SK-N-SH (cell line): ENCODE measurements around the gene FJX1. TPM values are rescaled to one million over a fixed set of nuclear protein-coding genes. Genes with fewer than 3 reads are reported as not detected.
A peak's percentile ranks its signal among the peaks of the same experiment; 100 is the strongest.

Source experiments
- CTCF ChIA-PET: fragments of 300-600, 350-600 bp; formaldehyde crosslinking; extraction: SDS; loops from one replicate; lab custom pipeline; 2021; lab: Yijun Ruan, JAX
- POLR2A ChIA-PET: fragments of 350-600 bp; sonication (Branson Sonifier 250); formaldehyde crosslinking; extraction: SDS; loops from one replicate; lab custom pipeline; 2020; ENCODE audit warnings: antibody characterized with exemption, inconsistent platforms; lab: Yijun Ruan, JAX
- DNase-seq: peaks from one replicate; pipeline ENCODE4 v3.0.0; 2012
- H2AFZ ChIP-seq: fragments of 200-600 bp; sonication (generic); 2 replicates; pipeline ENCODE4 v1.8.1; 2016; ENCODE audit warnings: antibody characterized with exemption, mild to moderate bottlenecking, low read depth
- H3F3A ChIP-seq: fragments of 200-600 bp; sonication (generic); replicated peaks from 2 replicates; pipeline ENCODE3; 2016; ENCODE audit warnings: antibody characterized with exemption, mild to moderate bottlenecking; ENCODE audit not compliant: insufficient read depth
- H3K27ac ChIP-seq, 2 experiments: fragments of 200-500 bp in 1 of 2; fragments of 200-600 bp in 1 of 2; sonication (Bioruptor generic) in 1 of 2; sonication (generic), shearing (Covaris generic) in 1 of 2; 2 replicates each; pipeline versions ENCODE4 v1.5.1 to v1.6.1; 2014 to 2016; ENCODE audit warnings: low read depth in 2 of 2, inconsistent platforms in 1 of 2, low read length in 1 of 2, mild to moderate bottlenecking in 1 of 2, mixed read lengths in 1 of 2
- H3K27me3 ChIP-seq: fragments of 200-600 bp; sonication (generic), shearing (Covaris generic); 2 replicates; pipeline ENCODE4 v1.6.1; 2016; ENCODE audit warnings: mixed run types; ENCODE audit not compliant: insufficient read depth
- H3K36me3 ChIP-seq, 2 experiments: fragments of 200-500 bp in 1 of 2; fragments of 200-600 bp in 1 of 2; sonication (Bioruptor generic) in 1 of 2; sonication (generic) in 1 of 2; replicated peaks in 1 of 2; 2 replicates each; pipeline versions ENCODE3 to v1.5.1; 2014 to 2016; ENCODE audit warnings: low read length in 1 of 2, mild to moderate bottlenecking in 1 of 2; ENCODE audit not compliant: insufficient read depth in 2 of 2, control insufficient read depth in 1 of 2
- H3K4me1 ChIP-seq, 2 experiments: fragments of 200-500 bp in 1 of 2; fragments of 200-600 bp in 1 of 2; sonication (Bioruptor generic) in 1 of 2; sonication (generic), shearing (Covaris generic) in 1 of 2; 2 replicates each; pipeline versions ENCODE4 v1.5.1 to v1.6.1; 2014 to 2016; ENCODE audit warnings: low read depth in 1 of 2, low read length in 1 of 2, mixed run types in 1 of 2; ENCODE audit not compliant: insufficient read depth in 2 of 2, control insufficient read depth in 1 of 2
- H3K4me2 ChIP-seq: fragments of 200-600 bp; sonication (generic), shearing (Covaris generic); 2 replicates; pipeline ENCODE4 v1.6.1; 2017; ENCODE audit warnings: mixed run types
- H3K4me3 ChIP-seq, 2 experiments: fragments of 200-500 bp in 1 of 2; fragments of 200-600 bp in 1 of 2; sonication (Bioruptor generic) in 1 of 2; sonication (generic), shearing (Covaris generic) in 1 of 2; 2 replicates each; pipeline versions ENCODE4 v1.5.1 to v1.8.1; 2014 to 2016; ENCODE audit warnings: low read depth in 2 of 2, inconsistent platforms in 1 of 2, low read length in 1 of 2, mild to moderate bottlenecking in 1 of 2, mixed read lengths in 1 of 2, moderate library complexity in 1 of 2
- H3K79me2 ChIP-seq: fragments of 200-600 bp; sonication (generic); 2 replicates; pipeline ENCODE4 v1.8.1; 2017; ENCODE audit warnings: mild to moderate bottlenecking; ENCODE audit not compliant: insufficient read depth
- H3K9ac ChIP-seq: fragments of 200-600 bp; sonication (generic); 2 replicates; pipeline ENCODE4 v1.6.1; 2017; ENCODE audit warnings: mixed run types
- H3K9me2 ChIP-seq: fragments of 200-600 bp; sonication (generic); 2 replicates; pipeline ENCODE4 v1.6.1; 2017; ENCODE audit warnings: mixed run types
- H3K9me3 ChIP-seq: fragments of 200-600 bp; sonication (generic); 2 replicates; pipeline ENCODE4 v1.6.1; 2017; ENCODE audit warnings: mixed run types, mild to moderate bottlenecking, moderate library complexity
- H4K20me1 ChIP-seq: fragments of 200-600 bp; sonication (generic); 2 replicates; pipeline ENCODE4 v1.6.1; 2017; ENCODE audit warnings: mild to moderate bottlenecking, mixed run types; ENCODE audit not compliant: insufficient read depth
- EP300 ChIP-seq, 2 experiments: IDR thresholded peaks; 2 replicates each; pipeline versions ENCODE4 v1.4.0 to v1.6.1; 2012; ENCODE audit warnings: borderline replicate concordance in 1 of 2, low read depth in 1 of 2, low read length in 1 of 2
- FOSL2 ChIP-seq: IDR thresholded peaks from 2 replicates; pipeline ENCODE4 v1.4.0; 2012; ENCODE audit warnings: low read depth, mild to moderate bottlenecking, moderate library complexity, borderline replicate concordance
- FOXM1 ChIP-seq: IDR thresholded peaks from 2 replicates; pipeline ENCODE4 v1.4.0; 2012; ENCODE audit warnings: low read depth, mild to moderate bottlenecking
- JUND ChIP-seq: IDR thresholded peaks from 2 replicates; pipeline ENCODE4 v1.4.0; 2012
- MEF2A ChIP-seq: IDR thresholded peaks from 2 replicates; pipeline ENCODE4 v1.4.0; 2012; ENCODE audit warnings: low read depth, borderline replicate concordance
- NRF1 ChIP-seq: IDR thresholded peaks from 2 replicates; pipeline ENCODE4 v1.6.1; 2012; ENCODE audit warnings: low read depth, mild to moderate bottlenecking, low read length
- POLR2AphosphoS5 ChIP-seq: IDR thresholded peaks from 2 replicates; pipeline ENCODE4 v1.6.1; 2012; ENCODE audit warnings: low read depth, low read length
- RCOR1 ChIP-seq: fragments of 150-350 bp; IDR thresholded peaks from 2 replicates; pipeline ENCODE4 v1.6.1; 2017; ENCODE audit warnings: antibody characterized with exemption, low read length
- RXRA ChIP-seq: IDR thresholded peaks from 2 replicates; pipeline ENCODE4 v1.4.0; 2012; ENCODE audit warnings: low read depth, mild to moderate bottlenecking, borderline replicate concordance
- SIN3A ChIP-seq: IDR thresholded peaks from 2 replicates; pipeline ENCODE4 v1.6.1; 2012; ENCODE audit warnings: low read depth, mild to moderate bottlenecking, low read length, moderate library complexity, borderline replicate concordance
- SMC3 ChIP-seq: IDR thresholded peaks from 2 replicates; pipeline ENCODE4 v1.6.1; 2012; ENCODE audit warnings: low read depth, low read length, improper control_type of control experiment
- TAF1 ChIP-seq: IDR thresholded peaks from 2 replicates; pipeline ENCODE4 v1.6.1; 2012; ENCODE audit warnings: low read depth, mild to moderate bottlenecking, low read length, moderate library complexity, borderline replicate concordance
- TCF12 ChIP-seq: IDR thresholded peaks from 2 replicates; pipeline ENCODE4 v1.4.0; 2012
- TEAD4 ChIP-seq: IDR thresholded peaks from 2 replicates; pipeline ENCODE4 v1.4.0; 2012; ENCODE audit warnings: mild to moderate bottlenecking, borderline replicate concordance; ENCODE audit not compliant: insufficient read depth
- WGBS: methylation state at CpG from one replicate; pipeline ENCODE4 v1.1.6; 2017; ENCODE audit warnings: low lambda C conversion rate; 5-methylcytosine and 5-hydroxymethylcytosine counted together
- polyA plus RNA-seq, 3 experiments: library from polyadenylated mRNA; depleted of rRNA; stranded (reverse); fragments of >200 nt; gene quantifications; 2 replicates each; pipeline ENCODE4 v1.2.3, GENCODE V29; 2012
- TF ChIP-seq, protein P1 (sequence below): IDR thresholded peaks from 2 replicates; pipeline ENCODE4 v1.4.0; 2012; ENCODE audit warnings: low read depth
- TF ChIP-seq, protein P2 (sequence below): IDR thresholded peaks from 2 replicates; pipeline ENCODE4; 2012
- TF ChIP-seq, protein P3 (sequence below): IDR thresholded peaks from 2 replicates; pipeline ENCODE4 v1.4.0; 2012; ENCODE audit warnings: low read depth, borderline replicate concordance
- TF ChIP-seq, protein P4 (sequence below): fragments of 150-350 bp; IDR thresholded peaks from 2 replicates; pipeline ENCODE4 v1.6.1; 2017; ENCODE audit warnings: antibody characterized with exemption, low read length, low read depth, borderline replicate concordance
- TF ChIP-seq, protein P5 (sequence below): IDR thresholded peaks from 2 replicates; pipeline ENCODE4 v1.6.1; 2012; ENCODE audit warnings: mild to moderate bottlenecking, low read depth, low read length, moderate library complexity
- TF ChIP-seq, protein P6 (sequence below): fragments of 200-600 bp; sonication (generic); IDR thresholded peaks from 2 replicates; pipeline ENCODE4 v1.6.1; 2017; ENCODE audit warnings: antibody characterized with exemption, mild to moderate bottlenecking, moderate library complexity

Gene FJX1
- polyA plus RNA-seq, 1 of the 3 experiments (the other 2 are of a cell fraction), result 34.5 TPM

DNA sequence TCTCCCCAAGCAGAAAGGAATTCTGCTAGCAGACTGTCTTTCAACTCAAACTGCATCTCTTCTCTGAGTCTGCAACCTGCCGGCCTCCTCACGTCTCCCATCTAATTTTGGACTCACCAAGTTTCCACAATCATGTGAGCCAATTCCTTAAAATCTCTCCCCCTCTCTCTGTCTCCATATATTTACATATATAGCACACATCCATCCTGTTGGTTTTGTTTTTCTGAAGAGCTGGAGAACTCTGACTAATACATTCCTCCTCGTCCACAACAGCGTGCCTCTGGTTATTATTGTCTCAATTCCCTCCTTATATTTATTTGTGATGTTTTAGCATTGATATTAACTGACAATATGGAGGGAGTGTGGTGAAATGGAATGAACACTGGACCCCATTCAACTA is 29.6 kb upstream of the FJX1 start:
- no peak overlapping the region for H3K4me3 ChIP-seq
- POLR2A ChIA-PET, result no interaction called here
- TF ChIP-seq FOSL2, result peak; percentile 35; the same call in 1 of the 2 replicates
- TF ChIP-seq, protein P1, sequence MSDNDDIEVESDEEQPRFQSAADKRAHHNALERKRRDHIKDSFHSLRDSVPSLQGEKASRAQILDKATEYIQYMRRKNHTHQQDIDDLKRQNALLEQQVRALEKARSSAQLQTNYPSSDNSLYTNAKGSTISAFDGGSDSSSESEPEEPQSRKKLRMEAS, result peak; percentile 34; the same call in 1 of the 2 replicates
- TF ChIP-seq, protein P2, sequence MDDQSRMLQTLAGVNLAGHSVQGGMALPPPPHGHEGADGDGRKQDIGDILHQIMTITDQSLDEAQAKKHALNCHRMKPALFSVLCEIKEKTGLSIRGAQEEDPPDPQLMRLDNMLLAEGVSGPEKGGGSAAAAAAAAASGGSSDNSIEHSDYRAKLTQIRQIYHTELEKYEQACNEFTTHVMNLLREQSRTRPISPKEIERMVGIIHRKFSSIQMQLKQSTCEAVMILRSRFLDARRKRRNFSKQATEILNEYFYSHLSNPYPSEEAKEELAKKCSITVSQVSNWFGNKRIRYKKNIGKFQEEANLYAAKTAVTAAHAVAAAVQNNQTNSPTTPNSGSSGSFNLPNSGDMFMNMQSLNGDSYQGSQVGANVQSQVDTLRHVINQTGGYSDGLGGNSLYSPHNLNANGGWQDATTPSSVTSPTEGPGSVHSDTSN, result peak; percentile 31; the same call in 1 of the 2 replicates
- TF ChIP-seq EP300 (IDR thresholded peaks at IDR 0.05; ENCODE audit: borderline replicate concordance in 1 of 2, low read depth in 1 of 2, low read length in 1 of 2), result peak in 1 of 2 experiments; percentile 28; a peak in 1 of 4 replicates
- TF ChIP-seq, protein P3, sequence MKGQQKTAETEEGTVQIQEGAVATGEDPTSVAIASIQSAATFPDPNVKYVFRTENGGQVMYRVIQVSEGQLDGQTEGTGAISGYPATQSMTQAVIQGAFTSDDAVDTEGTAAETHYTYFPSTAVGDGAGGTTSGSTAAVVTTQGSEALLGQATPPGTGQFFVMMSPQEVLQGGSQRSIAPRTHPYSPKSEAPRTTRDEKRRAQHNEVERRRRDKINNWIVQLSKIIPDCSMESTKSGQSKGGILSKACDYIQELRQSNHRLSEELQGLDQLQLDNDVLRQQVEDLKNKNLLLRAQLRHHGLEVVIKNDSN, result no peak
- TF ChIP-seq, protein P4, sequence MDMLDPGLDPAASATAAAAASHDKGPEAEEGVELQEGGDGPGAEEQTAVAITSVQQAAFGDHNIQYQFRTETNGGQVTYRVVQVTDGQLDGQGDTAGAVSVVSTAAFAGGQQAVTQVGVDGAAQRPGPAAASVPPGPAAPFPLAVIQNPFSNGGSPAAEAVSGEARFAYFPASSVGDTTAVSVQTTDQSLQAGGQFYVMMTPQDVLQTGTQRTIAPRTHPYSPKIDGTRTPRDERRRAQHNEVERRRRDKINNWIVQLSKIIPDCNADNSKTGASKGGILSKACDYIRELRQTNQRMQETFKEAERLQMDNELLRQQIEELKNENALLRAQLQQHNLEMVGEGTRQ, result no peak
- TF ChIP-seq POLR2AphosphoS5, result peak; percentile 18; the same call in 1 of the 2 replicates
- TF ChIP-seq RCOR1, result no peak
- no peak for TF ChIP-seq NRF1
- no peak for TF ChIP-seq FOXM1
- TF ChIP-seq, protein P5, sequence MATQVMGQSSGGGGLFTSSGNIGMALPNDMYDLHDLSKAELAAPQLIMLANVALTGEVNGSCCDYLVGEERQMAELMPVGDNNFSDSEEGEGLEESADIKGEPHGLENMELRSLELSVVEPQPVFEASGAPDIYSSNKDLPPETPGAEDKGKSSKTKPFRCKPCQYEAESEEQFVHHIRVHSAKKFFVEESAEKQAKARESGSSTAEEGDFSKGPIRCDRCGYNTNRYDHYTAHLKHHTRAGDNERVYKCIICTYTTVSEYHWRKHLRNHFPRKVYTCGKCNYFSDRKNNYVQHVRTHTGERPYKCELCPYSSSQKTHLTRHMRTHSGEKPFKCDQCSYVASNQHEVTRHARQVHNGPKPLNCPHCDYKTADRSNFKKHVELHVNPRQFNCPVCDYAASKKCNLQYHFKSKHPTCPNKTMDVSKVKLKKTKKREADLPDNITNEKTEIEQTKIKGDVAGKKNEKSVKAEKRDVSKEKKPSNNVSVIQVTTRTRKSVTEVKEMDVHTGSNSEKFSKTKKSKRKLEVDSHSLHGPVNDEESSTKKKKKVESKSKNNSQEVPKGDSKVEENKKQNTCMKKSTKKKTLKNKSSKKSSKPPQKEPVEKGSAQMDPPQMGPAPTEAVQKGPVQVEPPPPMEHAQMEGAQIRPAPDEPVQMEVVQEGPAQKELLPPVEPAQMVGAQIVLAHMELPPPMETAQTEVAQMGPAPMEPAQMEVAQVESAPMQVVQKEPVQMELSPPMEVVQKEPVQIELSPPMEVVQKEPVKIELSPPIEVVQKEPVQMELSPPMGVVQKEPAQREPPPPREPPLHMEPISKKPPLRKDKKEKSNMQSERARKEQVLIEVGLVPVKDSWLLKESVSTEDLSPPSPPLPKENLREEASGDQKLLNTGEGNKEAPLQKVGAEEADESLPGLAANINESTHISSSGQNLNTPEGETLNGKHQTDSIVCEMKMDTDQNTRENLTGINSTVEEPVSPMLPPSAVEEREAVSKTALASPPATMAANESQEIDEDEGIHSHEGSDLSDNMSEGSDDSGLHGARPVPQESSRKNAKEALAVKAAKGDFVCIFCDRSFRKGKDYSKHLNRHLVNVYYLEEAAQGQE, result no peak
- TF ChIP-seq TAF1, result no peak
- TF ChIP-seq RXRA, result no peak
- TF ChIP-seq TEAD4, result peak; percentile 24; the same call in 1 of the 2 replicates
- TF ChIP-seq SIN3A, result no peak
- peak; percentile 60 for TF ChIP-seq TCF12
- TF ChIP-seq, protein P6, sequence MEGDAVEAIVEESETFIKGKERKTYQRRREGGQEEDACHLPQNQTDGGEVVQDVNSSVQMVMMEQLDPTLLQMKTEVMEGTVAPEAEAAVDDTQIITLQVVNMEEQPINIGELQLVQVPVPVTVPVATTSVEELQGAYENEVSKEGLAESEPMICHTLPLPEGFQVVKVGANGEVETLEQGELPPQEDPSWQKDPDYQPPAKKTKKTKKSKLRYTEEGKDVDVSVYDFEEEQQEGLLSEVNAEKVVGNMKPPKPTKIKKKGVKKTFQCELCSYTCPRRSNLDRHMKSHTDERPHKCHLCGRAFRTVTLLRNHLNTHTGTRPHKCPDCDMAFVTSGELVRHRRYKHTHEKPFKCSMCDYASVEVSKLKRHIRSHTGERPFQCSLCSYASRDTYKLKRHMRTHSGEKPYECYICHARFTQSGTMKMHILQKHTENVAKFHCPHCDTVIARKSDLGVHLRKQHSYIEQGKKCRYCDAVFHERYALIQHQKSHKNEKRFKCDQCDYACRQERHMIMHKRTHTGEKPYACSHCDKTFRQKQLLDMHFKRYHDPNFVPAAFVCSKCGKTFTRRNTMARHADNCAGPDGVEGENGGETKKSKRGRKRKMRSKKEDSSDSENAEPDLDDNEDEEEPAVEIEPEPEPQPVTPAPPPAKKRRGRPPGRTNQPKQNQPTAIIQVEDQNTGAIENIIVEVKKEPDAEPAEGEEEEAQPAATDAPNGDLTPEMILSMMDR, result no peak
- TF ChIP-seq JUND, result peak; percentile 26; the same call in 1 of the 2 replicates
- no peak for TF ChIP-seq SMC3
- no peak for TF ChIP-seq MEF2A
- H3K9me2 ChIP-seq, result no peaks in the 10 kb centered on the region
- H3K4me2 ChIP-seq, result peak overlapping the region; percentile 31
- CTCF ChIA-PET, result no interaction called here
- no peaks in the 10 kb centered on the region for H3K9me3 ChIP-seq
- H4K20me1 ChIP-seq, result no peaks in the 10 kb centered on the region
- H3F3A ChIP-seq, result no peaks in the 10 kb centered on the region
- no peaks in the 10 kb centered on the region for H3K79me2 ChIP-seq
- no peak for DNase-seq
- peak overlapping the region; percentile 48 for H2AFZ ChIP-seq
- peak overlapping the region in 1 of 2 experiments; percentile 57; a peak in 3 of 4 replicates for H3K27ac ChIP-seq
- 40% methylated on average over 4 of the region's 4 CpGs for WGBS
- H3K4me1 ChIP-seq, result peaks cover 0 to 30% of the 10 kb centered on the region in 2 experiments; a peak in 3 of 4 replicates
- no peaks in the 10 kb centered on the region for H3K36me3 ChIP-seq
- no peaks in the 10 kb centered on the region for H3K27me3 ChIP-seq
- H3K9ac ChIP-seq, result no peak overlapping the region
